Hepatic stellate cell (primary cell): ENCODE data around the gene DUOX1.
A peak's percentile ranks its signal among the peaks of the same experiment; 100 is the strongest.

Experiments used
- DNase-seq: peaks from one replicate; pipeline ENCODE4 v3.0.0; 2011; ENCODE audit warnings: low spot score

Gene DUOX1

GRCh38 chr15:45187894-45188830 is 58.4 kb downstream of the DUOX1 start, which contains the start of gene SHF:
TSS of gene SHF (minus strand) at chr15:45187966. CDS start at chr15:45187951, 15 bp downstream.
- no peak for DNase-seq

GRCh38 chr15:45197512-45197911 is 67.7 kb downstream of the DUOX1 start:
- DNase-seq = no peak

- DNase-seq = peak; percentile 90
Measured at GRCh38 chr15:45198337-45199135, 68.7 kb downstream of the DUOX1 start.

- DNase-seq = no peak
Measured at GRCh38 chr15:45199136-45199810, 69.5 kb downstream of the DUOX1 start.

- peak; percentile 64 for DNase-seq
Measured at GRCh38 chr15:45200001-45200798, 70.4 kb downstream of the DUOX1 start.

- DNase-seq = peak; percentile 47
Measured at GRCh38 chr15:45200799-45201556, 71.2 kb downstream of the DUOX1 start.

- no peak for DNase-seq
Measured at GRCh38 chr15:45201557-45201859, 71.7 kb downstream of the DUOX1 start.

- DNase-seq = no peak
Measured at GRCh38 chr15:45201869-45202268, 72.1 kb downstream of the DUOX1 start.

GRCh38 chr15:45203182-45203581 is 73.4 kb downstream of the DUOX1 start:
- no peak for DNase-seq

- peak; percentile 61 for DNase-seq
Measured at GRCh38 chr15:45205192-45205591, 75.4 kb downstream of the DUOX1 start.

GRCh38 chr15:45212493-45212892 is 82.7 kb downstream of the DUOX1 start:
- DNase-seq = no peak
